Stimulated activated CD8-positive, alpha-beta memory T cell treated with anti-CD3 and anti-CD28 coated beads, Interleukin-7, amount 100 ng/mL, for 48 hours (primary cell): Measurements from ENCODE around the gene TMEM52.
A peak's percentile ranks its signal among the peaks of the same experiment; 100 is the strongest.

Experiments
- DNase-seq, 2 donors: peaks; one replicate each; pipeline ENCODE4 v3.0.0-alpha.2; 2020; ENCODE audit warnings: low read depth in 1 of 2; ENCODE audit errors: extremely low read depth in 1 of 2

Gene TMEM52

GRCh38 chr1:1916851-1917251 is 2.2 kb downstream of the TMEM52 start:
- DNase-seq, result no peak

- no peak for DNase-seq
Measured at GRCh38 chr1:1915911-1916840, 2.9 kb downstream of the TMEM52 start.

GRCh38 chr1:1914971-1915692 is 3.9 kb downstream of the TMEM52 start, which contains the start of gene CALML6:
Gene CALML6 (plus strand): TSS chr1:1915260. CDS start chr1:1915281, 21 bp downstream.
- DNase-seq, result no peak

- DNase-seq, result no peak
Measured at GRCh38 chr1:1914101-1914970, 4.7 kb downstream of the TMEM52 start.

GRCh38 chr1:1911350-1912041 is 7.6 kb downstream of the TMEM52 start:
- no peak for DNase-seq

GRCh38 chr1:1910651-1911331 is 8.3 kb downstream of the TMEM52 start:
- no peak for DNase-seq

GRCh38 chr1:1910033-1910465 is 9.0 kb downstream of the TMEM52 start:
- no peak for DNase-seq

- no peak for DNase-seq
Measured at GRCh38 chr1:1908506-1908791, 10.6 kb downstream of the TMEM52 start.

GRCh38 chr1:1907098-1907736 is 11.9 kb downstream of the TMEM52 start:
- no peak for DNase-seq

- peak; percentile 37 to 62 for DNase-seq
Measured at GRCh38 chr1:1906185-1907097, 12.6 kb downstream of the TMEM52 start.

GRCh38 chr1:1903224-1903623 is 15.9 kb downstream of the TMEM52 start:
- DNase-seq, result no peak

GRCh38 chr1:1901641-1902294 is 17.3 kb downstream of the TMEM52 start:
- no peak for DNase-seq

GRCh38 chr1:1900883-1901640 is 18.0 kb downstream of the TMEM52 start:
- DNase-seq, result no peak

- DNase-seq, result no peak
Measured at GRCh38 chr1:1899967-1900327, 19.1 kb downstream of the TMEM52 start.

- DNase-seq, result no peak
Measured at GRCh38 chr1:1899266-1899966, 19.7 kb downstream of the TMEM52 start.

GRCh38 chr1:1898246-1898933 is 20.7 kb downstream of the TMEM52 start:
- no peak for DNase-seq
